Measurements from ENCODE around the gene HBP1.

- TF ChIP-seq TAF1 (IDR thresholded peaks at IDR 0.05; ENCODE audit: borderline replicate concordance, low read depth, low read length): no peak
- TF ChIP-seq POLR2AphosphoS5 (IDR thresholded peaks at IDR 0.05; ENCODE audit: low read depth, low read length): no peak
Observed at GRCh38 chr7:107242267-107242666, 73.5 kb downstream of the HBP1 start.

Measured in GM12892 (cell line).